KG1 (cell line): ENCODE measurements around the gene OR1J2.
A peak's percentile ranks its signal among the peaks of the same experiment; 100 is the strongest.
"Not testable (repeated sequence)": the region's sequence is repeated elsewhere in the genome, so short reads cannot be mapped to it uniquely, and the experiment has no call there.

Source experiments
- DNase-seq: peaks from one replicate; lab custom pipeline; 2025; lab: John Stamatoyannopoulos, UW

OR1J2 gene

DNA sequence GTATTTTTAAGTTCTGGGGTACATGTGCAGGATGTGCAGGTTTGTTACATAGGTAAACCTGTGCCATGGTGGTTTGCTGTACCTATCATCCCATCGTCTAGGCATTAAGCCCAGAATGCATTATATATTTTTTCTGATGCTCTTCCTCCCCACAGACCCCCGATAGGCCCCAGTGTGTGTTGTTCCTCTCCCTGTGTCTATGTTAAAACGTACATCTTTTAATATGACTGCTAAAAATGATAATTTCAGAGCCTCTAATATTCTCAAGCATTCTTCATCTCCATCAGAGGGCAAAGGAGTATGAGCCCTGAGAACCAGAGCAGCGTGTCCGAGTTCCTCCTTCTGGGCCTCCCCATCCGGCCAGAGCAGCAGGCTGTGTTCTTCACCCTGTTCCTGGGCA is at the start of gene OR1J2:
OR1J2 (plus strand) TSS at position 301 of the 400 bp plus-strand sequence; CDS start at position 301, 0 bp downstream.
- no peak for DNase-seq

DNA sequence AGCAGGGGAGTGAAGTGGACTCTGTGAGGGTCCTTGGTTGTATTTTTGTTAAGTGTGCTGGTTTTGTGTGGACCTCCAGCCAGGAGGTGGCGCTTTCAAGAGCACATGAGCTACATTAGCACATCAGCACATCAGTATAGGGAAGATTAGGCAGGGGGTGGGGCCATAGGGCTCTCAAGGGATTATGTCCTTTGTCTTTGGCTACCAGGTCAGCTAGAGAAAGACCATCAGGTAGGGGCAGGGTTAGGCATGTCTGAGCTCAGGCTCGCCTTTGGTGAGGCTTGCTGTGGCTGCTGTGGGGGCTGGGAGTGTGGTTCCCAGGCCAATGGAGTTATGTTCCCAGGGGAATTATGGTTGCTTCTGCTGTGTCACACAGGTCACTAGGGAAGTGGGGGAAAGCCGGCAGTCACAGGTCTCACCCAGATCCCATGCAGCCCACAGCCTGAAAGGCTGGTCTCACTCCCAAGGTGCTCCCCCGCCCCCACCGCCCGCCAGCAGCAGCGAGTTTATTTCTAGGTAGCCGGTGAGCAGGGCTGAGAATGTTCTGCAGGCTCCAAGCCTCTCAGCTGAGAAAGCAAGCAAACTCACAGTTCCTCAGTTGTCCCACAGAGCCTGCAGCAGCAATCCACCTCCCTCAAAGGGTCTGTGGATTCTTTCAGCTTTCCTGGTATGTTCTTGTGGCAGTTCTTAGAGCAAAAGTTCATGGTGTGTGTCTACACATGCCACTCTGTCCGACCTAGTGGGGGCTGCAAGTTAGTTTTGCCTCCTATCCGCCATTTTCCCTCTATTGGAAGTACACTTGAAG is 46.6 kb upstream of the OR1J2 start:
- DNase-seq: no peak

DNA sequence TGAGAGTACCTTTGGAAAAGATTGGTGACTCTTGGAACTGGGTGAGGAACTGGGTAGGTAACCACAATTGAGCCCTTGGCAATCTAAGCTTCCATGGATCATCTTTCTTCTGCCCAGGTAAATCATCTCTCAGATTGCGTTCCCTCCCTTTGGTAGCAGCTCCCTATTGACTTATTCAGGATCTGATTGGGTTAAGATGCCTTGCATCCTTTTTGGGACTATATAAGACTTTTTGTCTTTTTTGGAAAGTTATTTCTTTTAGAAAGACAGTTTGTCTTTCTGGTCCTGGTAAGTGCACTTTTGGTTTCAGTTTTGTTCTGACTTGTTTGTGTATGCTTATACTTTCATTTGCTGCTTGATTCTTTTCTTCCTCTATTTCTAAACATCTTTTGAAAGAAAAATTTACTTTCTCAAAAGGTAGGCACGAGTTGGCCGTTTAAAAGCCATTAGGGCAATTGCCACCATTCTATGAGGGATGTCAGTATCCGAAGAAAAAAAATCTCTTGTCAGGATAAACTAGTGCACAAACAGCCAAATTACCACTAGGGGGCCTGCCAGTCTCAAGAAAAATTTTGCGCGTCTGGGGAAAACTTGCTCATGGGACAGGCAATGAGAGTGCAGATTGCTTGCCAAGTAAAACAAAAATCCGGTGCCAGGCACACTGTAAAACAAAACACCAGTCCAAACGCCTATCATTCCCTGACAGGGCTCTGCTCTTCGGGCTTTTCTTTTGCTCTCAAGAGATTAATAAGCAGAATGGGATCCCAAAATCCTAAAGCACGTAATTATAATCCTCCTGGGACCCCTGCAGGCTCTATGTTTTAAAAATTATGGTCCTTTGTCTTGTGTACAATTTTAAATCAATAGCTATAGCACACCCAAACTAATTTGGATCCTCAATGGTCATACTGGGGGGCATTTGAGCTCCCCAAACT is 45.7 kb upstream of the OR1J2 start:
- DNase-seq: peak; percentile 83

DNA sequence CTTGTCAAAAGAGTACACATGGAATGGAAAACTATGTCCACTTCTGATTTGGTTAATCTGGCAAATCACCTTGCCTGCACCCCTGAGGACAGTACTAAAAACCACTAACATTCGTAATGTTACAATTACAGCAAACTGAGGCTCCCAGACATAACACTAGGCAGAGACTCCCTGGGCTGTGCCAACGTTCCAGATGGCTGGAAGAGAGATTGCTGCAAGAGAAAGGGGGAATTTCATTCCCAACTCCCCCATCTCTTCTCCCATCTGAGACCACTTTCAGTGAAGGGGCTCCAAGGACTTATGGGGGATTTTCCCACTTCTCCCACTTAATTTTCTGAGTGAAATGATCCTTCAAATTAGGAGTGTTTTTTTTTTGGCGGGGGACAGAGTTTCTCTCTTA is 44.1 kb upstream of the OR1J2 start:
- DNase-seq: no peak

GRCh38 chr9:122468735-122469134 is 41.9 kb upstream of the OR1J2 start:
- DNase-seq: no peak

DNA sequence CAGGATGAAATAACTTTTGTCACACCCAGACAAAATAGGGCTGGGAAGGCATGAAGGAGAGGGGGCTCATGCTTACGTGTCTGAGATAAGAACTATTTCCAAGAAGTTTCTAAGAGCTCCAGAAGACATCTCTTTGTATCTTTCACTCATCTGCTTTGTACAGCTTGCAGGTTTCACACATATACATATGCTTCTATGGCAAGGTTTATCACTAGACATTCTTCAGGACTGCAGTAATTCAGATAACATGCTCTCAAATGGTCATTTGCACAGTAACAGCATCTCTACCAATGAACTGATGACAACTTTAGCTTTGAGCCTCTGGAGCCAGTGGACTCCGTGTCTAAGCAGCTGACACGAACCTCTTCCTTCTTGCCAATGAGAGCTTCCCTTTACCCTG is 36.0 kb upstream of the OR1J2 start:
- no peak for DNase-seq

DNA sequence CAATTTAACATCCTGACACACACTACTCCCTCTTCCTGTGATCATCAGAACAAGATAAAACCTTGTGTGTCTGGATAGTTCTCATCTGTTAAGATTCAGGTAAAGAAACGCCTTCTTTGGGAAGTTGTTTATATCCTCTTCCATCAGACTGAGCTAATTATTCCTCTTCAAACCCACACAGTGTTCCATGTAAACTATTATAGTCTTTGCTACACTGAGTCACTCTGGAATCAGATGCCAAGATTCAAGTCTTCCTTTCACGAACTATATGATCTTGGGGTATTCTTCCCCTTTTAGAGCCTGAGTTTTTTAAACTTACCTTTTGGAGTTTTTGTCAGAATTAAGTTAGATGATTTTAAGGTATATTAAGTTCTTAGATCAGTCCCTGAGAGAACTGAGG is 34.9 kb upstream of the OR1J2 start:
- no peak for DNase-seq

DNA sequence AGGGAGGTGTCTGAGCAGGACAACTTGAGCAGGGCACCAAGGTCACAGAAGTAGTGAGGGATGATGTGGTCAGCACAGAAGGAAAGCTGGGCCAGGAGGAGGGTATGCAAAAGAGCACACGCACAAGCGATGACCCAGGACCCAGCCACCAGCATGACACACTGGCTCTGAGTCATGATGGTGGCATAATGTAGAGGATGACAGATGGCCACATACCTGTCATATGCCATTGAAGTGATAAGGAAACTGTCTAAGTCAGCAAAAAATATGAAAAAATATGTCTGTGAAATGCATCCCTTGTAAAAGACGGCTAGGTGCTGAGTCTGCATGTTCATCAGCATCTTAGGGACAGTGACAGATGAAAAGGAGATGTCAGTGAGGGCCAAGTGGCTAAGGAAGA is 33.3 kb upstream of the OR1J2 start:
- DNase-seq: no peak

GRCh38 chr9:122477826-122478225 is 32.8 kb upstream of the OR1J2 start, which contains the start of gene OR1J1:
OR1J1 (minus strand) TSS chr9:122477926; CDS start chr9:122477926, 0 bp downstream.
- no peak for DNase-seq

DNA sequence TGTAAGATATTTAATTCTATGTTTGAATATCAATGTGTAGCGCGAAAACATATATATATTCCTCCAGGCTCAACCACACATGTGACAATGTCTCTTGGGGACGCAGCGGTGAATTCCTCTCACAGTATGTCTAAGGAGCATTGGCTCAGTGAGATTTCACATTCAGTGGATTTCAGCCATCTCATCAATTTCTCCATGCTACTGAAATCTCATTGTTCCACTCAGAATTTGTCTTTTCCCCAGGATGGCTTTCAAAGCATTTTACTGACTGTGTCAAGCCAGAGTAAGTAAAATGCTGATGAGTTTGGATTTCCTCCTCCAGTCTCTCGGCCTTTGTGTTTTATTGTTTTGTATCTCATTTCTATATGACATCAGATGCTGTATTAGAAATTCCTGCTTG is 31.5 kb upstream of the OR1J2 start:
- no peak for DNase-seq

DNA sequence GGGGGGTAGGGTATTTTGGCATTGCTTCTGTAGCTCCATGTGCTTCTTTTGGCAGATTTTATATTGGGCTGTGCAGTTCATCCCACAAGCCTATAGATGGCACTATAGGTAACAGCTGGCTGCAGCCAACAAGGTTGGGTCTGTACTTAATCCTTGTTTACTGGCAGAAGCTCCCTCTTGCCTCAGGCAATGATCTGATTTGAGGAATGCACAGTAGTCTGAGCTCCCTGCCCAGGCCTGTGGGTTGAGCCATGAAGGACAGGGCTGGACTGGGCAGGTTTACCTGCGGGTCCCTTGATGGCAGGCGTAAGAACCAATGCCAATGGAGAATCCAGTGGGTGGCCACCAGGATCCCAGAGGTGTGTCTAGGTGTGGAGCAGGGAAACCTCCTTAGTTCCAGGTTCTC is 11.7 kb upstream of the OR1J2 start:
- peak; percentile 9 for DNase-seq

GRCh38 chr9:122506964-122507363 is 3.6 kb upstream of the OR1J2 start:
- DNase-seq: no peak

DNA sequence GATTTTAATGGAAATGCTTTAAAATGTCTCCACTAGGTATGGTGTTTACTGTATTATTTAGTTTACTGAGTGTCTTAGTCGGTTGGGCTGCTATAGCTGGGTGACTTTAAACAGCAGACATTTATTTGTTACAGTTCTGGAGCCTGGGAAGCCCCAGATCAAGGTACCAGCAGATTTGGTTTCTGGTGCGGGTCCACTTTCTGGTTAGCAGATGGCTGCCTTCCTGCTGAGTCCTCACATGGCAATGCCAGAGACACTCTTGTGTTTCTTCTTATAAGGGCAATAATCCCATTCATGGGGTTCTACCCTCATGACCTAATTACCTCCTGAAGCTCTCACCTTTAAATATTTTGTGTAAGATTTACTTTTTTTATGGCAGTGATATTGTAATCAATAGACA is 7.6 kb downstream of the OR1J2 start:
- DNase-seq: no peak

DNA sequence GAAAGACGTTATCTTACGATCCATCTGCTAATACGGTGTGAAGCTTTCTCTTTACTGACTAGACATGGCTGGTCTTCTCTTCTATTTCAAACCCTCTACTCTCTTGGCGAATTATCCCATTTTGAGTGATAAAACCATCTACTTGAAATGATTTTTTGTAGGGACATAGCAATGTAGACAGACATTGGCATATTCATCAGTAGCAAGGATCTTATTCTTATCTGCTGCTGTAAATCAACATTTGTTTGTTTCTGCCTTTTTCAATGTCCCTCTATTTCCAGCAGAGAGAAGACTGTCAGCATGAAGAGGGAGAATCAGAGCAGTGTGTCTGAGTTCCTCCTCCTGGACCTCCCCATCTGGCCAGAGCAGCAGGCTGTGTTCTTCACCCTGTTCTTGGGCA is 8.2 kb downstream of the OR1J2 start, which contains the start of gene OR1J4:
OR1J4 (plus strand) TSS at position 301 of the 400 bp plus-strand sequence; CDS start at position 301, 0 bp downstream.
- DNase-seq: no peak

GRCh38 chr9:122519376-122519775 is 8.8 kb downstream of the OR1J2 start:
- no peak for DNase-seq

GRCh38 chr9:122526602-122527001 is 16.0 kb downstream of the OR1J2 start:
- no peak for DNase-seq

GRCh38 chr9:122527193-122527592 is 16.6 kb downstream of the OR1J2 start, which contains the start of gene OR1N1:
OR1N1 (minus strand) TSS chr9:122527293; CDS start chr9:122527293, 0 bp downstream.
- DNase-seq: no peak

GRCh38 chr9:122531157-122531556 is 20.6 kb downstream of the OR1J2 start:
- DNase-seq: not testable (repeated sequence)

DNA sequence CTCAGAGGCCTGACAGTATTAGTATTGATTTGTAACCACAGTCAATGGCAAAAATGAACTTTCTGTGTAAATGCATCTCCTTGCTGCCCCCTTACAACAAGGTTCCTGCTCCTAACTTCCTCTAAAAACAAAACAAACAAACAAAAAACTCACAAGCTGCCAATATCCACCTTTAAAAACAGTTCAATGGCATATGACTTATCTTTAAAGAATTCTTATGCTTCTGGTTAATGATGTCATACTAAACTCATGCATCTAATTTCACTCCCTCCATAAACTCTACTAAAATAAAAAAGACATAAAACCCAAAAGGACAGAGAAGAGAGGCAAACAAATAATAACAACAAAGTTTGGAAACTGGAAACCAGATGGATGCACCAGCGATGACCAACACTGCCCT is 25.5 kb downstream of the OR1J2 start:
- DNase-seq: no peak

GRCh38 chr9:122537066-122537465 is 26.5 kb downstream of the OR1J2 start:
- DNase-seq: not testable (repeated sequence)

DNA sequence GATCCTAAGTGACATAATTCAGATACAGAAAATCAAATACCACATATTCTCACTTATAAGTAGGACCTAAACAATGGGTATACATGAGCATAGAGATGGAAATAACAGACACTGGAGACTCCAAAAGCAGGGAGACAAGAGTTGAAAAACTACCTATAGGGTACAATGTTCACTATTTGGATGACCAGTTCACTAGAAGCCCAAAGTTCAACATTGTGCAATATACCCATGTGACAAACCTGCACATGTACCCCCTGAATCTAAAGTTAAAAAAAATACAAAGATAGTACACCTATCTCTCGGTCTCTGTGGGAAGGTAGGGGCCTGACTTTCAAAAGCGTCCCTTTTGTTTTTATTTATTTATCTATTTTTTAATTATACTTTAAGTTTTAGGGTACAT is 28.2 kb downstream of the OR1J2 start:
- no peak for DNase-seq

DNA sequence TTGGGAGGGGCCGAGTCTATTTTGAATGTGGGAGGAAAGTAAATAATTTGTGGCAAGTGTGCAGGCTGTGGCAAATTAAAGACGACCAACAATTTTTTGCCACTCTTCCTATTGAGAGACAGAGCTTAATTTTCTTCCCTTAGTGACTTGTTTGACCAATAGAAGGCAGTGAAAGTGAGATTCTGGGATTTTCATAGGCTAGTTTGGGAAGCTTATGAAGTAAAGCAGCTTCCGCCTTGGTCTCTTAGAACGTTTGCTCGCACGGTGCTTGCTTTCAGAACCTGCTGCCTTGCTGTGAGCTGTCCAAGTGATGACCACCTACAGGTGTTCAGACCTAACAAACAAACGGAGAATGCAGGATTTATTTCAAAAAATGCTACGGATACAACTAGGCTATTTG is 35.6 kb downstream of the OR1J2 start:
- no peak for DNase-seq

GRCh38 chr9:122551371-122551770 is 40.8 kb downstream of the OR1J2 start:
- DNase-seq: no peak
